ENCODE data around the gene TSPAN12.
"Not testable (repeated sequence)": the region's sequence is repeated elsewhere in the genome, so short reads cannot be mapped to it uniquely, and the experiment has no call there.

Gene TSPAN12

DNA sequence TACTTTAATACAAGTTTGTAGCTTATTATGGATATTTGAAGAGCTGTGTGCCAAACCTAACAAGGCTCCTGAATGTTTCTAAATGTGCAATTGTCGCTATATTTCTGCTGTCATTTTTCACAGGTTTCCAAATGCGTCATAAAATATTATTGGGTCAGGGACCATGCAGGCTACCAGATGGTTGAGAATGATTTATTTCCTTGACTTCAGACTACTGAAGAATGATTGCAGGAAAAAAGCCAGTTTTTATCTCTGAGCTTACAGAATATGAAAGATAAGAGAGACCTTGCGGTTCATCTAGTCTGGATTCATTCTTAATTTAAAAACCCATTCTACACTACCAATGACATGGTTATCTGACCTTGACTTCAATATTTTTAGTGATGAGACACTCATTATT, 55.2 kb downstream of the TSPAN12 start:
- DNase-seq, result no peak

DNA sequence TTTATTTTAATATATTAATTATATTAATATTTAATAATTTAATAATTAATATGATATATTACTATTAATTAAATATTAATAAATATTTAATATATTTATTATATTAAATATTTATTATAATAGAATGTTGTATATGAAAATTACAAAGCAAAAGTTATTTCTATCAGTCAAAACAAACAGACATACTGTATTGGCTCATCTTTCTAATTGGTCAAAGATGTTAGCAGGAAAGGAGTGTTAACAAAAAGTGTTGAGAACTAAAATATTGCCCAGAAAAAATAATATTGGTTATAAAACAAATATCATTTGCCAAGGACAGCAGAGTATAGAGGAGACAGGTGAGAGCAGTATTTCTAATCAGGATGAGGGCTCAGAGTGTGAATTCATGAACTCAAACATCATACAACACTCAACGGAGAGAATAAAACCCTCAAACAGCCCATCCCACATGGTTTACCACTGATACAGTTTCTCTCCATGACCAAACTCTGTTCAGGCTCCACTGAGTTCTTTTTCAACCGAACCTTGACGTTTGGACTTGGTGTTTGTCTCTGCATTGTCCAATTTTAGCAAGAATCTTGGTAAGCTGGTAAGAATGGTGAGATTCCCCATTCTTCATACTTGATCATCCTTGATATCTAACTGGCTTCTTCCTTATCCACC, 58.0 kb downstream of the TSPAN12 start:
- no peak for DNase-seq

DNA sequence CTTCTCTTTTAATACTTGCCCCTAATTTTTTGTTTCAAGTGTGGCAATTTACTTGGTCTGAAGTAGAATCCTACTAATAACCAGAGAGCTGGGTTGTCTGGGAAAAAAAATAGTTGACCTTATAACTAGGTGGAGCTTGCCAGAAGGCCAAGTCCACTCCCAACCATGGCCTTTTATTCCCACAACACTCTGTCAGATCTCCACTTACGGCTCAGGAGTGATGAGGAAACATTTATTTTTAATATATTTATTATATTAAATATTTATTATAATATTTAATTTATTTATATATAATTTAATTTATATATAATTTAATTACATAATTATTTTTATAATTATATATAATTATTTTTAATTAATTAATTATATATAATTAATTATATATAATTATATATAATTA, 58.8 kb downstream of the TSPAN12 start:
- no peak for DNase-seq

DNA sequence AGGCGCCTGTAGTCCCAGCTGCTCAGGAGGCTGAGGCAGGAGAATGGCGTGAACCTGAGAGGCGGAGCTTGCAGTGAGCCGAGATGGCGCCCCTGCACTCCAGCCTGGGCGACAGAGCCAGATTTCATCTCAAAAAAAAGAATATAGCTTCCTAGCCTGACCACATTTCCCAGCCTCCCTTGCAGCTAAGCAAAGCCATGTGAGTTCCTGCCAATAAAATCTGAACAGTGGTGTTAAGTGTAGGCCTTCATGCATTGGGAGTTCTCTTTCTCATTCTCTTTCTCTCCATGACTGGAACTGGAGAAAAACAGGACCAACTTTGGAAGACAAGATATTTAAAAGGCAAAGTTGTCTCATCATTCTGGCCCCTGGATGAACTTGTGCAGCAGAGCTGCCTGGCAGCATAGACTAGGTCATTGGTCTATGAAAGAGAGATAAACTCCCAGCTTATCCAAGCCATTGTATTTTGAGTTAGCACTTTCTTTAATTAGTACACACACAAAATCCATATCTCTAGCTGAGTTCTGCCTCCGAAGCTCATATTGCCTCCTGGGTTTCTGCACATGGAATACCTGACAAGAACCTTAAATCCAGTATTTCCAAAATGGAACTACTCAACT, 60.8 kb downstream of the TSPAN12 start:
- no peak for DNase-seq

DNA sequence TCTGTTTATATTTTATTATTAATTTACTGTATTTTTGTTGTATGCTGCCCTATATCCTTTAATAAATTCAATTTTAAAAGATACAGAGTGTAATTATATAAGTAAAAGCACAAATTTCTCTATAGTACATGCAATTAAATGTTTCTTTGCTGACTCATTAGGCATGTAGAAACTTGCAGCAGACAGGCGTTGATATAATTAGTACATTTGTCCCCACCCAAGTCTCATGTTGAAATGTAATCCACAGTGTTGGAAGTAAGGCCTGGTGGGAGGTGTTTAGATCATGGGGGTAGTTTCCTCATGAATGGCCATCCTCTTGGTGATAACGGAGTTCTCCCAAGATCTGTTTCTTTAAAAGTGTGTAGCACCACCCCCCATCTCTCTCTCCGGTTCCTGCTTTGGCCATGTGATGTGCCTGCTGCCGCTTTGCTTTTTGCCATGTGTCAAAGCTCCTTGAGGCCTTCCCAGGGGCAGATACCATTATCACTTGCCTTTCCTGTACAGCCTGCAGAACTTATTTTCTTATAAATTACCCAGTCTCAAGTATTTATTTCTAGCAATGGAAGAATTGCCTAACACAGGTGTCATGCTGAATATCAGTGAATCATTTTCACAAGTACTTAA, 63.7 kb downstream of the TSPAN12 start:
- no peak for DNase-seq

DNA sequence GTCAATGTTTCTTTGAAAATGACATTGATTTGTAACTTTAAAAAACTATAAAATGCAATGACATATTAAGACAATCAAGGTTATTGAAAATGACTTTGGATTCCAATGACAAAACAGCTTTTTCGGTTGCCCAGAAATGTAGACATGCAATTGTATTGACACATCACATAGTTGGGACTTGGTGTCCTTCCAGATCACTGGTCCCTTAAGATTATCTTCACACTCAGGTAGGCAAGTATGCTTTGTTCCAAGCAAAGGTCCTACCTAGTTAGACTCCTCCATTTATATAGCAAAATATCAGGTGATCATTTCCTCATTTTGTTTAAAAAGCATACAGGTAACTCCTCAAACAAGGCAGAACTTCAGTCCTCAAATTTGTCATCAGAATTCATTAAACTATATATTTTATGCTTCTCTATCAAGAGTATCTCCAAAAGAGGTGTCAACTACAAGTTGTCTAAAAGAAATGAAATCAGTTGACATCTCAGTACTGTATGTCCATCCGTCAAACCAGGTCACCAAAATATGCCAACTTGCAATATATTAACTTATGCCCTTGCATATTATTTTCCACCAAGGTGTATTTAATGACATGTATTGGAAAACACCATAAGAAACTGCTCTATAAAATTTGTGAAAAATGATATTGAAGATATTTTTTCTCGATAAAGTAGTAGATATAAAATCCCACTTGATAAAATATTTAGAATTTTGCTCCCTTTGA, 64.6 kb downstream of the TSPAN12 start:
- DNase-seq, result no peak

DNA sequence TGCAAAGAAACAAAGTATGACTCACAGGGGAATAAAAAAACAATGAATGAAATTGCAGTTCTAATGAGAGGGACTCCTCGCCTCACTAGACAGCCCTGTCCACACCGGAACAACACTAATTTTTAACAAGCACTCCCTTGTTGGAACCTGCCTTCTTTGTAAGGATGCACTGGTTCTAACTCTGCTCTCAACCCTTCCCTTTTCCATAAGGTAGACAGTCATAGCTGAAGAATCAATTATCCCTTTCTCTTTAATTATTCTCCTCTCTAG, 65.1 kb downstream of the TSPAN12 start:
- no peak for DNase-seq

DNA sequence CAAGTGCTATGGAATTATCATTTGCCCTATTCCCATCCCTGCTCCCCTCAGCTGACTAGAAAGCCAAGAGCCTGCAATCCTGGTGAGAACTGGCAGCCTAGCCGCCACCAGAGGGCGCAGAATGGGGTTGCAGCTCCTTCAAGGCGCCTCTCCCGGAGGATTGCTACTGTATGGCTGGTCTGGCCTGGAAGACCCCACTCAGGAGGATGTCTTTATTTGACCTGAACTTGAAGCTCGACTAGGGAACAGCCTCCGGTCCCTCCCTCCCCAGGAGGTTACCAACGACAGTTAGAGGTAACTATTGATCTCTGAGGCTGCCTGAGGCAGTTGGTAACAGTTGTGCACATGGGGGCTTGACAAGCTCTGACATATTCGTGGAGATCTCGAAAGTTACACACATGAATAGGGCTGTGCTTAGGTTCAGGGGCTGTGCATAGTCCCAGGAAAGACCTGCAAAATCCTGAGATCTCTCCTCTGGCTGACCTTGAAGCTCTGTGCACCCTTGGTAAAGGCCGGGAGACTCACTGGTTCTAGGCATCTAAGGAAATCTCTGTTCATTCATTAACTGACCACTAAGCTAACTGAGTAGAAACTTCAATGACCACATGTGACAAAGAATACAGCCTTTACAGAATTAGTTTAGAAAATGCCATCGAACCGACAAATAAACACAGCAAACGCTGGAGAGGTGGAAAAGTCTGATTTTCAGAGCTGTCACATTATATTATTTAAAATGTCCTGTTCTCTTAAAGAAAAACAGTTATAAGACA, 65.7 kb downstream of the TSPAN12 start:
- DNase-seq, result peak; percentile 10 to 36 (median 28)

DNA sequence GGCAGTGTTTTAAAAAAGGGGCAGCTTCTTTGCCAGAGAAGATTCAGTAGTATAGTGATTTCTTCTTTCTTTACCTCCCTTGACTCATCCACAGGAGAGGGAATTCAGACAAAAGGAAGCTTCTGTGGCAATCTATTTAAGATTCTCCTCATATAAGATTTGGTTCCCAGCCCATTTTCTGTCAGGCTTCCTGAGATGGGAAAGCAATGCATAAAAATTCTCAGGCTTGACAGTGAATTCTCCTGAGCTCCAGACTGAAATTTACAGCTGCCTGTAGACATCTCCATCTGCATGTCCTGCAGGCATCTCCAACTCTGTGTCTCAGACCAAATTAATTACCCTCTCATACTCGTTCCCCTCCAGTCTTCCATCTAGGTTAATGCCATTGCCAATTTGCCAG, 72.8 kb downstream of the TSPAN12 start:
- DNase-seq, result no peak

DNA sequence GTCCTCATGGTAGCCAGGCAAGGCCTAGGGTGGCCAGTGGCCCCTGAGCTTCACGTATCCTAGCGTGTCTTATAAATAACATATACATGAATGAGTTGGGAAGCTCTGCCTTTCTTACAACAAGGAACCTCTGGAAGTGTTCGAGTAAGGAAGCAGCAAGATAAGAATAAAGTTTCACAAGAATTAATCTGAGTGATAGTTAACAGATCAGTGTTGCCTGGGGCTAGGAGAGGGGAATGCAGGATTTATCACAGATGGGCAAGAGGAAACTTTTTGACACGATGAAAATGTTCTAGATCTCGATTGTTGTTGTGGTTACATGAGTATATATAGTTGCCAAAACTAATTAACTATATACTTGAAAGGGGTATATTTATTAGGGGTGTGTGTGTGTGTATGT, 74.2 kb downstream of the TSPAN12 start:
- DNase-seq, result no peak

DNA sequence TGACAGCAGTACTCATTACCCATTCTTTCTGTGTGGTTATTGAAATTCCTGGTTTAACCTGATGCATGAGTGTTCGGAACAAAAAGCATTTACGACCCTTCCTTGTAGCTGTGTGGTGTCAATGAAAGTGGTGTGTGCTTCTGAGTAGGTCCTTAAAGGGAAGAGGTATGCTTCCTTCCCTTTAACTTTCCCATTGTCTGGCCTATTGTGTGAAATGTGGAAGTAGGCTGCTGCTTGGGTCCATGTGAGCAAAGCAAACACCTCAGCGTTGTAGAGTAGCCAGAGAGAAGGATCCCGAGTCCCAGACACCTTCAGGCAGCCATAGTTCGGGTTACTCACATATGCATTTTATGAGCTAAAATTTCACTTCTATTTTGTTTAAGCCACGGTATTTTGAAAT, 74.7 kb downstream of the TSPAN12 start:
- no peak for DNase-seq

DNA sequence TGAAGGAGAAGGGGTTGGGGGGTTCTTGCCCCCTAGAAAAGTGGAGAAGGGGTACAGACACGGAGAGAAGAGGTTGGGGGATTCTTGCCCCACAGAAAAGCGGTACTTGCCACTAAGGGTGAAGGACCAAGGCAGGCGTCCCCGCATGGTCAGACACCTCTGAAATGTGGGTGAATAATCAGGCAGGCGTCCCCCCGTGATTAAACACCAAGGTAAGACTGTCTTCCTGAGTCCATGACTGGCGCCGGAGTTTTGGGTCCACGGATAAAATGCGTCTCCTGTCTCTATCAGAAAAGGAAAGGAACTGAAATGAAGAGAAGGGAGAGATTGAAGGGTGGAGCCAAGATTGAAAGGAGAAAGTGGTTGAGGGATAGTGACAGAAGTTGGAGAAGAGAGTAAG, 76.0 kb downstream of the TSPAN12 start:
- not testable (repeated sequence) for DNase-seq

DNA sequence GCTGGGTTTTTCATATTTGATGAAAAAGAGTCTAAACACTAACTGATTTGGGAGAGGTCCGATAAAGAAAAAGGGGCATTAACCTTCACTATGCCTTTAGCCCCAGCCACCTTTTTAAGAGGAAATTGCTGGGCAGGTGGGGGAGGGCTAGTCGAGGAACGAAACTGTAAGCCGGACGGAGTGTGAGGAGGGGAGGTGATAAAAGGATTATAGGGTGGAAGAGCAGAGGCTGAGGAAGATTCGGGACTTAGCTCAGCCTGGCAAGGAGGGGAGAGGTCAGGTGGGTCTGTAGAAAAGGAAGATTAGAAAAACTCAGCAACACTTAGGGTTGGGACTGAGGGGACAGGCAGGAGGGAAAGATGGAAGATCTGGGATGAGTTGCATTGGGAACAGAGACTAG, 77.0 kb downstream of the TSPAN12 start:
- DNase-seq, result no peak

DNA sequence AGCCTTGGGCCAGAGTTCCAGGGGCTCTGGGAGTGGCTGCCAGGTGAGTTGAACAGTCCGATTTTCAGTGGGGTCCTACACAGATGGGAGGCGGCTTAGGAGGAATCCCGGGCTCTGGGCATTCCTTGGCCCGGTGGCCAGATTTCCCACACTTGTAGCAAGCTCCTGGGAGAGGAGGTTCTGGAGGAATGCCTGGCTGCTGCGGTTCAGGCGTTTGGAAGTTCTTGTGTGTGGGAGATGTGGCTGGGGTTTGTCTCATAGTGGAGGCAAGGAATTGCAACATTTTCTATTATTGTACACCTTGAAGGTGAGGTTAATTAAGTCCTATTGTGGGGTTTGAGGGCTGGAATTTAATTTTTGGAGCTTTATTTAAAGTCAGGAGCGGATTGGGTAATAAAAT, 77.5 kb downstream of the TSPAN12 start:
- not testable (repeated sequence) for DNase-seq

DNA sequence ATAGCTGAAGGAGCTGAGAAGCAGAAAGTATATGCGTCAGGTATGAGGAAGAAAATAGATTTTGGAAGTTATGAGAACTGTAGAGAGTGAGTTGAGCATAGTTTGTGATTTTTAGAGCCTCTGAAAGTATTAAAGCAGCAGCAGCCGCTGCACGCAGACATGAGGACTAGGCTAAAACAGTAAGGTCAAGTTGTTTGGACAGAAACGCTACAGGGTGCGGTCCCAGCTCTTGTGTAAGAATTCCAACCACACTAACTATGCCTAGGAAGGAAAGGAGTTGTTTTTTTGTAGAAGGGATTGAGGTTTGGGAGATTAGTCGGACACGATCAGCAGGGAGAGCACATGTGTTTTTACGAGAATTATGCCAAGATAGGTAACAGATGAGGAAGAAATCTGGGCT, 78.9 kb downstream of the TSPAN12 start:
- DNase-seq, result not testable (repeated sequence)

DNA sequence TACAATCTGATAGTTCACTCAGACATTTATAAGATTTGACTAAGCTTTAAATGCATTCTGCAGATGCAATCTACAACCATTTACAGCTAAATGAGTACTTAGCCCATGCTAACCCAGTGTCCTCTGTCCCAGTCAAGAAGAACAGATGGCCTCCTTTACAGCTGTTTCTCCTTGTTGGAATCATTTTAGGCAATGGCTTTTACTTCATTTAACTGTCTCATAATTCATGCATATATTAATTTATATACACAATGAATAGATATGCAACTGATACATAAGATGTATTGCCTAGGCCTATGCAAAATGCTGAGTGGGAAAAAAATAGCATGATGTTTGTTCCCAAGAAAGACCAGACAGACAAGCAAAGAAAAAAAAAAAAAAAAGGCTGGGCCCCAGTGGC, 82.2 kb downstream of the TSPAN12 start:
- no peak for DNase-seq

DNA sequence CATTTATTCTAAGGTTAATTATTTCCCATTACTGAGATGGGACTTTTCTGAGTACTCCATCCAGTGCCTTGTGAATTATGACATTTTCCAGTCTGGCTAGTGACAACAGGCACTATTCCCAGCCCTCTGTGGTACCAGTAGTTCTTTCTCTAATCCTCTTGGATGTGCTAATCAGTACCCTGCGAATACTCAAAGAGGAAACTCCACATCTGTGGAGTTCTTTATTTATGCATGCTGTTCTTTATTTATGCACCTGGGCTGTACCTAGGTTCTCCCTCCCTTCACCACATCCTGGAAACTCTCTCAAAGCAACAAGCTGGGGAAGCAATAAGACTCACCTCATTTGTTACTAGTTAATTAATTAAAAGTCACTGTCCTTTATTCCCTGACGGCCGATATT, 83.5 kb downstream of the TSPAN12 start:
- DNase-seq, result no peak

DNA sequence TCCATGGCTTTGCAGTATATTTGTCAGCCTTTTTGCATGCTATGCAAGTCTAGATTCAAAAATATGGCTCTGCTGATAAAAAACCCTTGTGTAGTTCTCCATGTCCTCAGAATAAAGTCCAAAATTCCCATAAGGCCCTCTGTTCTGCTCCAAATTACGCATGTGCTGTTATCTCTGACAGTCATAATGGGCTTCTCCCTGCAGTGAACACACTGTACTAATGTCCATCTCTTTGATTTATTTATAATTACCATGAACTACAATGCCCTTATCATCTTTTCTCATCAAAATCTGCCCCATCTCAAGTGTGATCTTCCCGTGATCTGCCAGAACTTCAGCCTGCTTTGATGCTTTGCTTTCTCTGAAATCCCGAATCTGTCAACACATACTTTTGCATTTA, 87.7 kb downstream of the TSPAN12 start:
- DNase-seq, result no peak

DNA sequence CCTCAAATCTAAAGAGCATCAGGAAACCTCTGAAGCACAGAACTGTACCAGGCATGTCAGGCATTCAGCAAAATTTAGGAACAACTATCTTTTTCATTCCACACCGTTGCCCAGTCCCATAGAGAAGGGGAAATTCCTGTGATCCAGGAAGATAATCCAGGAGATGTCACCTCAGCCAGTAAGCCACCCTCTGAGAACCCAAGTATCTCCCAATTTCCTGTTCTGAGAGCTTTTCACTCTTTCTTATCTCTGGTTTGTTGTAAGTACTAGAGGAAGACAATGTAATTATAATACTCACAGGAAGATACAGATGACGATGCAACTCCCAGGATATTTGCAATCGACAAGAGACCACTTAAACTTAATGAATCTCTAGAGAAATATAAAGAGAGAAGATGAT, 97.1 kb downstream of the TSPAN12 start:
- no peak for DNase-seq

DNA sequence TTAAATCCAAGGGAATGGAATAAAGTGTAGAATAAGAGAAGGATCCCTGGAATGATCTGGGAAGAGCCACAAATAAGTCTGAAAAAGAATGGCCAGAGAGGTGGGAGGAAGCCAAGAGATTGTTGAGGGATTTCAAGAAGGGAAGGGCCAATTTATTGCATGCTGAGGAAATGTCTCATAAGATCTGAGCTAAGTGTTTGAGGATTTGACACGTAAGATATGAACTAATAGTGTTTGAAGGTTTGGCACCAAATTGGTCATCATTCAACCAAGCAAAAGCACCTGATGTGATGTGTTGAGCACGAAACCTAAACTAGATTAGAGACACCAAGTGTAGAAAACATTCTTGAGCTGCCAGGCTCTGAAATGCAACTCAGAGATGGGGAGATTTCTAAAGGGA, 97.9 kb downstream of the TSPAN12 start:
- peak in 1 of 5 donors; percentile 7 for DNase-seq

DNA sequence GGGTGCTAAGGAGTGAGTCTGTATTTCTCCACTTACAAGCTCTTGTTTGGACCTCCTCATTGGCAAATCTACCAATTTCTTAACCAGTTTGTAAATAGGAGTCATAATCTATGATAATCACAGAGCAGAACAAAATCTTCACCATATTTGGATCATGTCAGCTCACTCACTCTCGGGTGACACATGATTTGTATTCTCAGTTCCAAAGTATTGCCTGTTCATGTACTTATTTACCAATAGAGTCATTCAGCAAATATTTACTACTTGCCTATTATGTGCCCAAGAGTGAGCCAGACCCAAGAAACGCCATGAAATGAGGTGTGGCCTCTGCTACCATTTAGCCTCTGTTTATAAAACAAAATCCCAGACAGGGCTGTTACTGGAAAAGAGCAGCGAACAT, 114.8 kb downstream of the TSPAN12 start:
- no peak for DNase-seq

DNA sequence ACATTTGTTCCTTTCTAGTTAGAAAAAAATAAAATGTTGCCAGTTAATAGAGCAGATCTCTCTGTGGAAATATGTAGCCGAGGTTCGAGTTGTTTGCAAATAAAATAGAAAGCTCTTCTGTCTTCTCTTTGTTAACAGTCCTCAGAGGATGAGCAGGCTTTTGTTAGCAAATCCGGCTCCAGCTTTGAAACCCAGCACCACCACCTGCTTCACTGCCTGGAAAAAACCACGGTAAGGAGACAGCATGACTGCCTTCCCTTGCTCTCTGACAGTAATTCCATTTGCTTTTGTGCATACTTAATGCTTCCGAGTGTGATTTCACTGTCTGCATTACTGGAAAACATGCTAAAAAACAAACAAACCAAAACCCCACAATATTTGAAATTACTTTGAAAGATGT, 115.6 kb downstream of the TSPAN12 start:
- no peak for DNase-seq

DNA sequence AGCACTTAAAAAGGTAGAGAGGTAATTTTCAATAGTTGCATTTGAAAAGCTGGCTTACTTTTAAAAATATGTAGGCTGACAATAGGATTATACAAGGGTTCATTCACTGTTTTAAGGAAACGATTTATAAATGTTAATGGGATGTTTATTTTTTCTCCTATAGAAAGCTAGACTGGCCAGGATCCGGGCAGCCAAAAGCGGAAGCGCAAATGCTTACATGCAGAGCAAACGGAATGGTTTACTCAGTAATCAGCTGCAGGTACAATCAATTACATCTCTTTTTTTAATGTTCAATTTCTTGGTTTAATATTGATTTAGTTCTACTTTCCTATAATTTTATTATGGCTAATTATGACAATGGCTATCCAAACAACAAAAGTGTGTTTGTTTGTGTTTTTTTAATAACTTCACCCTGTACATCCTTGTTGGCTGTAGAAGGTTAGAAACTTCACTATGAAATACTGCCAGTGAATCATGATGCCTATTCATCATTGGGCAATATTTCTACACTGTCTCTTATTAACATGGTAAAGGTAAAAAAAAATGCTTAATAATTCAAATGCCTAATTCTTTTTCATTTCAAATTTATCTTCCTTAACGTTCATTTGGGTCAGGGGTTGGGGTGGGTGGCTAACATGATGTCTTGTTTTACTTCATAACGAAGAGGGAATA, 116.4 kb downstream of the TSPAN12 start:
- no peak for DNase-seq
